ENCODE data around the gene NME1. TPM values are rescaled to one million over a fixed set of nuclear protein-coding genes. Genes with fewer than 3 reads are reported as not detected.

The NME1 gene
- total RNA-seq, 1 experiment from 2014 or later, result 220 TPM

DNA sequence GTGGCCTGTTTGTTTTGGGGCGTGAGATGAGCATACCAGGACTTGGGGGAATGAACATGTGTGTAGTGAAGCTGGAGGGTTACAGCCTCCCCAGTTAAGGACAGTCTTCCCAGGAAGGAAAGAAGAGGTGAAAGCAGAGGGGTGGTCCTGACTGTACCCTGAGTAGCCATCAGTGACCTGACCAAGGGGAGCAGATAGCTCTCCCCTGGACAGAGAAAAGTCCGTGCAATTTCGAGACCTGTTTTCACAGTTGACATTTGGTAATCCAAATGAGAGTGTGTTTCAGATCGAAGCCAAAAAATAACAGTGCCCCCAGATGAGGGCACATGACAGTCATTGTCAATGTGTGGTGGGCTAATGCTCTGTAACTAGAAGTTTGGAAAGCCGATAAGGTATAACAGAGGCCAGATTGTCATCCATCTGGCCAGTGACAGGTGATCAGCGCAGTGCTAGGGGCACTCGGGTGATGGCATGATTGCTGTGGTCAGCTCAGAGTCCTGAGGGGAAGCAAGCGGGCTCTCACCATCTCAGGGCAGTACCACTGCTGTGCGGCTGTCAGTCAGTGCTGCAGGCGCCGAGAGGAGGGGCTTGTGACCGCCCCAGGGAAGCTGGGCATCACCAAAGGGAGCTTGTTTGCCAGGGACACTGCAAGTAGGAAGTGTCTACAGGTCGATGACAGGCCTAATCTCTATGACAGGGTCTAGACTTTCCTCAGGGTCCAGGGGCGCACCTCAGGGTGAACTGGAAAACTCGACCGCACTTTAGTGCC is 11.7 kb downstream of the NME1 start:
- Histone ChIP-seq H2BK12ac (ENCODE audit: insufficient read length, low read depth, low read length) (no peak overlapping the region), H2AK5ac (ENCODE audit: insufficient read length, low read length) (no peak overlapping the region), H3K23ac (ENCODE audit: insufficient read length, low read depth, low read length) (no peak overlapping the region), H3K27ac (ENCODE audit: insufficient read length, low read depth, low read length) (no peak overlapping the region), H3K27me3 (ENCODE audit: insufficient read depth, low read length) (no peaks in the 10 kb centered on the region), H3K79me1 (ENCODE audit: insufficient read depth, low read depth, low read length, poor library complexity, severe bottlenecking) (peaks cover 4% of the 10 kb centered on the region), H3K18ac (ENCODE audit: insufficient read length, low read depth, low read length) (no peak overlapping the region), H2AFZ (ENCODE audit: low read length) (no peak overlapping the region), H3K4me1 (ENCODE audit: insufficient read depth, low read length) (no peaks in the 10 kb centered on the region), H2BK20ac (ENCODE audit: low read depth, low read length, poor library complexity, severe bottlenecking) (no peak overlapping the region), H3T11ph (ENCODE audit: low read length) (no peak overlapping the region), H4K8ac (replicated peaks; ENCODE audit: insufficient read length, low read depth, low read length) (no peak overlapping the region), H2BK15ac (ENCODE audit: low read depth, low read length) (no peak overlapping the region), H3K56ac (ENCODE audit: insufficient read length, low read depth, low read length) (no peak overlapping the region), H4K20me1 (ENCODE audit: control insufficient read depth, insufficient read depth, insufficient read length) (no peaks in the 10 kb centered on the region), H3K23me2 (ENCODE audit: insufficient read length, low read depth, low read length, poor library complexity, severe bottlenecking) (peaks cover 13% of the 10 kb centered on the region), H3K4me2 (ENCODE audit: insufficient read depth, insufficient read length, low read length) (peak overlapping the region; percentile 95), H2BK120ac (ENCODE audit: low read depth, low read length, poor library complexity, severe bottlenecking) (no peak overlapping the region), H3K4ac (ENCODE audit: low read depth, low read length) (no peak overlapping the region), H4K91ac (ENCODE audit: insufficient read length, low read depth, low read length) (no peak overlapping the region), H3K9ac (ENCODE audit: extremely low read depth, insufficient read length, low read length) (no peak overlapping the region), H3K79me2 (ENCODE audit: insufficient read depth, low read length) (no peaks in the 10 kb centered on the region; the same call in 1 of the 2 replicates), H3K14ac (ENCODE audit: insufficient read depth, low read length) (no peak overlapping the region), H4K5ac (ENCODE audit: insufficient read length, low read depth, low read length) (no peak overlapping the region), H2BK5ac (ENCODE audit: insufficient read length, low read length) (no peak overlapping the region), H3K9me3 (ENCODE audit: control insufficient read depth, low read depth, low read length) (no peaks in the 10 kb centered on the region)
- peak; percentile 74 for DNase-seq
- WGBS (ENCODE audit: extremely low coverage, insufficient read length, low lambda C conversion rate), result no CpG with 5 or more reads among the region's 16 CpGs
- peak overlapping the region; percentile 87 to 99 (median 91); a peak in 6 of 7 replicates for H3K27ac Mint-ChIP-seq
- H3K4me3 Mint-ChIP-seq, result peak overlapping the region; percentile 83 to 94
- H3K4me1 Mint-ChIP-seq, result peaks cover 17 to 20% of the 10 kb centered on the region in 2 experiments
- no peaks in the 10 kb centered on the region for H3K27me3 Mint-ChIP-seq (ENCODE audit: low read depth)
- H3K9me3 Mint-ChIP-seq, result no peaks in the 10 kb centered on the region
- H3K36me3 Mint-ChIP-seq (ENCODE audit: insufficient read depth in 1 of 3, low read depth in 3 of 3), result peaks cover 46 to 65% (median 60%) of the 10 kb centered on the region in 3 experiments
- TF ChIP-seq, protein P1, sequence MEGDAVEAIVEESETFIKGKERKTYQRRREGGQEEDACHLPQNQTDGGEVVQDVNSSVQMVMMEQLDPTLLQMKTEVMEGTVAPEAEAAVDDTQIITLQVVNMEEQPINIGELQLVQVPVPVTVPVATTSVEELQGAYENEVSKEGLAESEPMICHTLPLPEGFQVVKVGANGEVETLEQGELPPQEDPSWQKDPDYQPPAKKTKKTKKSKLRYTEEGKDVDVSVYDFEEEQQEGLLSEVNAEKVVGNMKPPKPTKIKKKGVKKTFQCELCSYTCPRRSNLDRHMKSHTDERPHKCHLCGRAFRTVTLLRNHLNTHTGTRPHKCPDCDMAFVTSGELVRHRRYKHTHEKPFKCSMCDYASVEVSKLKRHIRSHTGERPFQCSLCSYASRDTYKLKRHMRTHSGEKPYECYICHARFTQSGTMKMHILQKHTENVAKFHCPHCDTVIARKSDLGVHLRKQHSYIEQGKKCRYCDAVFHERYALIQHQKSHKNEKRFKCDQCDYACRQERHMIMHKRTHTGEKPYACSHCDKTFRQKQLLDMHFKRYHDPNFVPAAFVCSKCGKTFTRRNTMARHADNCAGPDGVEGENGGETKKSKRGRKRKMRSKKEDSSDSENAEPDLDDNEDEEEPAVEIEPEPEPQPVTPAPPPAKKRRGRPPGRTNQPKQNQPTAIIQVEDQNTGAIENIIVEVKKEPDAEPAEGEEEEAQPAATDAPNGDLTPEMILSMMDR (conservative IDR thresholded peaks at IDR 0.05), result no peak

Measured in H9 (cell line).